Measurements from ENCODE around the gene SHISAL2B. TPM values are rescaled to one million over a fixed set of nuclear protein-coding genes. Genes with fewer than 3 reads are reported as not detected.
"Not testable (repeated sequence)": the region's sequence is repeated elsewhere in the genome, so short reads cannot be mapped to it uniquely, and the experiment has no call there.

Gene SHISAL2B
- not detected for polyA plus RNA-seq (2012; ENCODE audit: low read depth, missing spikeins)

DNA sequence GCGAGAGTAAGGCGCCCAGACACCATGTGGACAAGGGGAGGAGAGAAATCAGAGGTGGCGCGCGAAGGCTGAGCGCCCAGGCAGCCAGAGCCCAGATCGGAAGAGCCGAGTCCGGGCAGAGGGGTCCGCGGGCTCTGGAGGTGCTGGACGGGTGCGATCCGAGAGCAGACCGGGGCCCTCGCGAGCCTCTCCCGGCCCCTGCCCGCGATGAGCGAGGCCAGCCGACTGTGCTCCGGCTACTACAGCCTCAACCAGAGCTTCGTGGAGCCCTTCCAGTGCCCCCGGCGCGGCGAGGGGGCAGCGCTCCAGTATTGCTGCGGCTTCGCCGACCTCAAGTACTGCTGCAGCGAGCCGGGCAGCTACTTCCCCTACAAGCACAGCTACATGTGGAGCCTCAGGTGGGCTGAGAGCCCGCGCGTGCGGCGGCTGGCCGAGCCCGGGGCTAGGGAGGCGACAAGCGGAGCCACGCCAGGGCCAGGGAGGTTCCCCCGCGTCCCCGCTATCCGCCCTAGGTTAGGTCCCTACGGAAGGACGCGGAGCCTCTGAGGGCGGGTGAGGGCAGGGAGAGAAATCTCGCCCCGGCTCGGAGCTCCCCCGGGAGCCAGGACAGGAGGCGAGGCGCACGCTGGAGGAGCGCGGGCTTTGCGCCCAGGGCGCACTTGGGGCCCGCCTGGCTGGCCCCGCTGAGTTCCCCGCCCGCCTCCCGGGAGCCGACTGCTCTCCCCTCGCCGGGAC, at the start of gene SHISAL2B:
SHISAL2B (plus strand) TSS at position 87 of the 735 bp plus-strand sequence; CDS start at position 208, 121 bp downstream.
- FAIRE-seq (no peak), DNase-seq (ENCODE audit: insufficient read length, low spot score) (peak; percentile 37)
- no peak for TF ChIP-seq TAF1 (IDR thresholded peaks at IDR 0.05; ENCODE audit: low read depth, low read length)
- no peak for TF ChIP-seq POU2F2 (IDR thresholded peaks at IDR 0.05; ENCODE audit: low read depth, low read length)
- no peak for TF ChIP-seq PAX5 (IDR thresholded peaks at IDR 0.05; ENCODE audit: insufficient read depth, low read length, severe bottlenecking)
- no peak for TF ChIP-seq POLR2AphosphoS5 (IDR thresholded peaks at IDR 0.05; ENCODE audit: low read depth, low read length)
- no peak for TF ChIP-seq SPI1 (IDR thresholded peaks at IDR 0.05; ENCODE audit: low read depth, low read length)
- no peak for TF ChIP-seq POLR2A (IDR thresholded peaks at IDR 0.05; ENCODE audit: low read depth, low read length)

DNA sequence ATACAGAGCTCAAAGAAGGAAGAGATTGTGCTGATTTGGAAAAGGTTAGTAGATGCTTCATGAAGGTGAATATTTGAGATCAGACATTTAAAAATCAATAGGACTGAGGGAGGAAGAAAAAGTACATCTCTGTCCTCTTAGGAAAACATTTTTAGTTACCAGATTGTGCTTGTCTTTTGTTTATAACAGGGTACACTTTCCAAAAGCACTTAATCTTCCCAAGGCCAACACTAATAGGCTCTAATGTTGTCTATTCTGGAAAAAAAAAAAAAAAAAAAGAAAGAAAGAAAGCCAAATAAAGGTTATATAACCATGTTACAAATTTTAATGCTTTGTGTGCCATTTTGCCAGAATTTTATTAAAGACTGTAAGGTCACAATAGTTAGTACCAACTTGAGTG, 45.5 kb upstream of the SHISAL2B start:
- no peak for FAIRE-seq
- TF ChIP-seq POU2F2 (IDR thresholded peaks at IDR 0.05; ENCODE audit: low read depth, low read length) (no peak), SPI1 (IDR thresholded peaks at IDR 0.05; ENCODE audit: low read depth, low read length) (no peak), POLR2A (IDR thresholded peaks at IDR 0.05; ENCODE audit: low read depth, low read length) (no peak), PAX5 (IDR thresholded peaks at IDR 0.05; ENCODE audit: insufficient read depth, low read length, severe bottlenecking) (no peak), TAF1 (IDR thresholded peaks at IDR 0.05; ENCODE audit: low read depth, low read length) (no peak), POLR2AphosphoS5 (IDR thresholded peaks at IDR 0.05; ENCODE audit: low read depth, low read length) (no peak)
- no peak for DNase-seq (ENCODE audit: insufficient read length, low spot score)

DNA sequence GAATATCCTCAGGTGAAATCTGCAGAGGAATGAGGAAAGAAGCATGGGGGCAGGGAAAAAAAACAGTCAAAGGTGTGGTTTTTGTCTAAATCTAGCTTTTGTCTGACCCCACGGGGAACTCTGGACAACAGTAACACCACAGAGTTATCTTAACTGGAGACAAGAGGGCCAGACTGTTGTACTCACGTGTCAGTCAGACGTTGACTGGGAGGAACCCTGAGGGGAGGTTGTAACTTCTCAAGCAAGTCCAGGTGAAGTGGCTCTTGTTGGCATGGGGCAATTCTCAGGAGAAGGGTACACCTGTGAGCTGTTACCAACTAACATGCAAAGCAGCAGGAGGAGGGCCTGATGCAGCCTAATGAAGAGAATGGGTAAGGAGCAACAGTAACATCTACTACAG, 44.1 kb upstream of the SHISAL2B start:
- FAIRE-seq (no peak), DNase-seq (ENCODE audit: insufficient read length, low spot score) (no peak)
- TF ChIP-seq POLR2AphosphoS5 (IDR thresholded peaks at IDR 0.05; ENCODE audit: low read depth, low read length): no peak
- TF ChIP-seq TAF1 (IDR thresholded peaks at IDR 0.05; ENCODE audit: low read depth, low read length): no peak
- TF ChIP-seq SPI1 (IDR thresholded peaks at IDR 0.05; ENCODE audit: low read depth, low read length): no peak
- TF ChIP-seq POLR2A (IDR thresholded peaks at IDR 0.05; ENCODE audit: low read depth, low read length): no peak
- no peak for TF ChIP-seq PAX5 (IDR thresholded peaks at IDR 0.05; ENCODE audit: insufficient read depth, low read length, severe bottlenecking)
- TF ChIP-seq POU2F2 (IDR thresholded peaks at IDR 0.05; ENCODE audit: low read depth, low read length): no peak

DNA sequence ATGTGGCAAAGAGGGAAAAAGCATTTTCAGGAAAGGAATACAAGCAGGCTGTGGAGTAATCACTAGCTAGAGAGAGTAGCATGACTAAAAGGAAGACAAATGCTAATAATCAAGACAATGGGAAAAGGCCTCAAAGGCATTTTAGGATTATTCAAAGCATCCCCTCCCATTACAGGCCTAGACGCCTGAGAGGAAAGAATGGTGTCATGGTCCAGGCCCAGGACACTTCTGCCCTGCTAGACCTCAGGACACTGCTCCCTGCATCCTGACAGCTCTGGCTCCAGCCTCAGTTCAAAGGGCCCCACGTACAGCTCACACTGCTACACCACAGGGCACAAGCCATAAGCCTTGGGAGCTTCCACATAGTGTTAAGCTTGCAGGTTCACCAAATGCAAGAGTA, 40.8 kb upstream of the SHISAL2B start:
- DNase-seq (ENCODE audit: insufficient read length, low spot score) (no peak), FAIRE-seq (no peak)
- no peak for TF ChIP-seq SPI1 (IDR thresholded peaks at IDR 0.05; ENCODE audit: low read depth, low read length)
- no peak for TF ChIP-seq POU2F2 (IDR thresholded peaks at IDR 0.05; ENCODE audit: low read depth, low read length)
- TF ChIP-seq POLR2A (IDR thresholded peaks at IDR 0.05; ENCODE audit: low read depth, low read length): no peak
- no peak for TF ChIP-seq POLR2AphosphoS5 (IDR thresholded peaks at IDR 0.05; ENCODE audit: low read depth, low read length)
- TF ChIP-seq PAX5 (IDR thresholded peaks at IDR 0.05; ENCODE audit: insufficient read depth, low read length, severe bottlenecking): no peak
- TF ChIP-seq TAF1 (IDR thresholded peaks at IDR 0.05; ENCODE audit: low read depth, low read length): no peak

DNA sequence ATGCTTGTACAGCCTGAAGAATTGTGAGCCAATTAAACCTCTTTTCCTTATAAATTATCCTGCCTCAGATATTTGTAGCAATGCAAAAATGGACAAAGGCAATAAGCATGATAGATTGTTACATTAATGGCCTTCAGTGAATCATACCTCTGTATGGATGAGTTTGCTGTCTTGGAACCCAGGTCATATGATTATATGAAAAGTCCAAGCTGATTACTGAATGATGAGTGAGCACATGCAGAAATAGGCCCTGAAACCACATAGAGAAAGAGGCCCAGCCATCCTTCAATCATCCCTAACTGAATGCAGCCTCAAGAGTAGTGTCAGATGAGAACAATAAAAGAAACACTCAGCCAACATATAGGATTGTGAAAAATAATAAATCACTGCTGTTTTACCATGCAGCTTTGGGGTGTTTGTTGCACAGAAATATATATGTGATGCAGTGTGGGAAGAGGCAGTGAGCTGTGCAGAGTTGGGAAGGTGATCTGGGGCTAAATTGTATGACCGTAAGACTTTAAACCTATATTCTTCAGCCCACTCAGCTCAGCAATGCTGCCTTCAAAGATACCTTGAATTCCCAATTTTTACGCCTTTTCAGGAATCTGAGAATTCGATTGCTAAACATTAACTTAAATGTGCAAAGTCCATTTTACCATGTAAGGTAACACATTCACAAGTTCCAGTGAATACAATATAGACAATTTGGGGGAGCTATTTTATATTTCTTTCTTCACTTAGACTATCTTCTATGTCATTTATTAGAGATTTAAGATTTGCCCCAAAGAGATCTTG, 36.3 kb upstream of the SHISAL2B start:
- TF ChIP-seq POU2F2 (IDR thresholded peaks at IDR 0.05; ENCODE audit: low read depth, low read length) (no peak), SPI1 (IDR thresholded peaks at IDR 0.05; ENCODE audit: low read depth, low read length) (no peak), PAX5 (IDR thresholded peaks at IDR 0.05; ENCODE audit: insufficient read depth, low read length, severe bottlenecking) (no peak), TAF1 (IDR thresholded peaks at IDR 0.05; ENCODE audit: low read depth, low read length) (no peak)
- FAIRE-seq (no peak), DNase-seq (ENCODE audit: insufficient read length, low spot score) (no peak)

DNA sequence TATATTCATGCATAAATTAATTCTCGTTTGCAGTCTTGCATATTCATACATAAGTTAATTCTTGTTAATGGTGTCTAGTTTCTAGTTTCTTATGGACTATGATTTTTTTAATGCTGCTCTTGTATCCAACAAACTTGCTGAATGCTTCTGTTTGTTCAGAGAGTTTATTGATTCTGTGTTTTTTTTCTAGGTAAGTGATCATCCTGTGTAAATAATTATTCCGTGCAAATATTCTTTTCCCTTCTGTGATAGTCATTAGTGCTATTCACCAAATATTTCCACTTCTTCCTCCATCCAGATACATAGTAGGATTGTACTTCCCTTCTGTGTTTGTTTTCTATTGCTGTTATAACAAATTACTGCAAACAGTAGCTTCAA, 35.8 kb upstream of the SHISAL2B start:
- FAIRE-seq (no peak), DNase-seq (ENCODE audit: insufficient read length, low spot score) (no peak)
- TF ChIP-seq PAX5 (IDR thresholded peaks at IDR 0.05; ENCODE audit: insufficient read depth, low read length, severe bottlenecking) (no peak), POLR2A (IDR thresholded peaks at IDR 0.05; ENCODE audit: low read depth, low read length) (no peak), SPI1 (IDR thresholded peaks at IDR 0.05; ENCODE audit: low read depth, low read length) (no peak), POU2F2 (IDR thresholded peaks at IDR 0.05; ENCODE audit: low read depth, low read length) (no peak), POLR2AphosphoS5 (IDR thresholded peaks at IDR 0.05; ENCODE audit: low read depth, low read length) (no peak), TAF1 (IDR thresholded peaks at IDR 0.05; ENCODE audit: low read depth, low read length) (no peak)

DNA sequence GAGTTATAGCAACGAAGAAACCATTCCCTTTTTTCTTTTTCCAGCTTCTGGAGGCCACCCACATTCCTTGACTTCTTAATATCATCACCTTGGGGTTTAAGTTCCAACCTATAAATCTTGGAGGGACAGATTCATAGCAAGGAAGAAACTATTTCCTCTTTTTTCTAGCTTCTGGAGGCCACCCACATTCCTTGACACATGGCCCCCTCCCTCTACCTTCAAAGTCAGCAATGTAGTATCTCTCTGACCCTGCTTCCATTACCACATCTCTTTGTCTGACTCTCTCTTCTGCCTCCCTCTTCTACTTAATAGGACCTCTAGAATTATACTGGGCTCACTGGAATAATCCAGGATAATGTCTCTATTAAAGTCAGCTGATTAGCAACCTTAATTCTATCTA, 34.7 kb upstream of the SHISAL2B start:
- DNase-seq (ENCODE audit: insufficient read length, low spot score) (no peak), FAIRE-seq (no peak)
- TF ChIP-seq POU2F2 (IDR thresholded peaks at IDR 0.05; ENCODE audit: low read depth, low read length) (no peak), POLR2AphosphoS5 (IDR thresholded peaks at IDR 0.05; ENCODE audit: low read depth, low read length) (no peak), TAF1 (IDR thresholded peaks at IDR 0.05; ENCODE audit: low read depth, low read length) (no peak), POLR2A (IDR thresholded peaks at IDR 0.05; ENCODE audit: low read depth, low read length) (no peak), PAX5 (IDR thresholded peaks at IDR 0.05; ENCODE audit: insufficient read depth, low read length, severe bottlenecking) (no peak), SPI1 (IDR thresholded peaks at IDR 0.05; ENCODE audit: low read depth, low read length) (no peak)

DNA sequence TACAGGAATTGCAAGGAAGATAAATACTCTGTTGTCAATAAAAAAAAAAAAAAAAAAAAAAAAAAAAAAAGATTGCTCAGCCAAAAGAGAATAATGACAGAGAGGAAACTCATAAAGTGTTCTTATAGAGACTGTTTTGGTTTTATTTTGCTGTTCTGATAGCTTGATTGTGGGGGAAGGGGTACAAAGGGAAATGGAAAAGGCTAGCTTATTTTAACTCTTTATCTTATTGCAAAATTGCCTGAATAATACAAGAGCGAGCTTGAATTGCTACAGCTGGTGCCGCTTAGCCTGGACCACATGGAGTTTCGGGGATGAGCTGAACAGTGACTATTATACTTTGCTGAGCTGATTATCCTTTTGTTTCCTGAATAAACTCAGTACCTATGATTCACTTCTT, 31.0 kb upstream of the SHISAL2B start:
- no peak for DNase-seq (ENCODE audit: insufficient read length, low spot score)
- no peak for FAIRE-seq
- TF ChIP-seq POLR2A (IDR thresholded peaks at IDR 0.05; ENCODE audit: low read depth, low read length): no peak
- no peak for TF ChIP-seq TAF1 (IDR thresholded peaks at IDR 0.05; ENCODE audit: low read depth, low read length)
- TF ChIP-seq POLR2AphosphoS5 (IDR thresholded peaks at IDR 0.05; ENCODE audit: low read depth, low read length): no peak
- TF ChIP-seq SPI1 (IDR thresholded peaks at IDR 0.05; ENCODE audit: low read depth, low read length): no peak

DNA sequence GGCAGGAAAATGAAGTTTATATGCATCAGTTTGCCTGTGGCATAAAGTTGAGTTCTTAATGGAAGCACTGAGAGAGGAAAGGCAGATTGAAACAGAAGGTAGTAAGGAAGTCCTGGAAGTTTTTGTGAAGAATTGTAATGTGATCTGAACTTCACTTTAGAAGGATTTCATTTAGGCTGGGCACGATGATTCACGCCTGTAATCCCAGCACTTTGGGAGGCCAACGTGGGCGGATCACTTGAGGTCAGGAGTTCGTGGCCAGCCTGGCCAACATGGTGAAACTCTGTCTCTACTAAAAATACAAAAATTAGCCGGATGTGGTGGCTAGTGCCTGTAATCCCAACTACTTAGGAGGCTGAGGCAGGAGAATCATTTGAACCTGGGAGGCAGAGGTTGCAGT, 27.1 kb upstream of the SHISAL2B start:
- FAIRE-seq; DNase-seq (ENCODE audit: insufficient read length, low spot score): not testable (repeated sequence)
